GM19025 (cell line): Measurements from ENCODE around the gene ZCCHC8.
"Not testable (repeated sequence)": the region's sequence is repeated elsewhere in the genome, so short reads cannot be mapped to it uniquely, and the experiment has no call there.

Source experiments
- ATAC-seq: cut with Tn5 transposase; IDR thresholded peaks from one replicate; pipeline ENCODE4 v1.9.1; 2021; ENCODE audit warnings: mild to moderate bottlenecking, low read depth, moderate library complexity; ENCODE audit not compliant: unreplicated experiment

ZCCHC8 gene

DNA sequence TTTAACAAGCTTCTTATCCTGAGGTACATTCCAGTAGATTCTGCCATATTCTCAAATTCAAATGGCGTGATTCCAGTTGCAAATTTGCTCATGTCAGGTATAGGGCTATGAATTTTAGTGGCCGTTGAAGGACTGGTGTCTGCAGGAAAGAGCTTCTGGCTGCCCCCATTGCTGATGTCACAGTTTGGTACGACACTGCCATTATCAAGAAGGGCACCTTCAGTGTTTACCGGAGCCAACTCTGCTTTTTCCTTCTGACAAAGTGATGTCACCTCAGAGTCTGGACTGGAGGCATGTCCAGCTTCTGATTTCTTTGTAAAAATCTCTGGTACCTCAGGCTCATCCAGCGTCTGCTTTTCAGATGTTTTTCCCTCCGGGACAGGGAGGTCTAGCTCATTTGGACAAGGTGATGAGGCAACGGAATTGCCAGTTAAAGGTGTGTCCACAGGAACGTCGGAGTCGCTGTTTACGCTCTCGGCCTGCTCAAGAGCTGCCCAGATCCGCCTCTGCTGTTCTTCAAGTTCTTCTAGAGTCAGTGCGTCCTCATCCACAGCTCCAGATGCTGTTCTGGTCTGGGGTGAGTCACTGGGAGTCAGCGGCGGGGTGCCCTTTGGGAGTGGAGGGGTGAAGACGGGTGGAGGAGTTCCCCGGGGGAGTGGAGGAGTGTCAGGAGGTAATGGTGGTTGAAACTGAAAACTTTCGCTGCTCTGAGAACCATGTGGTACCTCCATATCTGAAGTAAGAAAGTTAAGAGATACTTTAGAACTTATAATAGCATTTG is 27.0 kb downstream of the ZCCHC8 start:
- ATAC-seq, result no peak

DNA sequence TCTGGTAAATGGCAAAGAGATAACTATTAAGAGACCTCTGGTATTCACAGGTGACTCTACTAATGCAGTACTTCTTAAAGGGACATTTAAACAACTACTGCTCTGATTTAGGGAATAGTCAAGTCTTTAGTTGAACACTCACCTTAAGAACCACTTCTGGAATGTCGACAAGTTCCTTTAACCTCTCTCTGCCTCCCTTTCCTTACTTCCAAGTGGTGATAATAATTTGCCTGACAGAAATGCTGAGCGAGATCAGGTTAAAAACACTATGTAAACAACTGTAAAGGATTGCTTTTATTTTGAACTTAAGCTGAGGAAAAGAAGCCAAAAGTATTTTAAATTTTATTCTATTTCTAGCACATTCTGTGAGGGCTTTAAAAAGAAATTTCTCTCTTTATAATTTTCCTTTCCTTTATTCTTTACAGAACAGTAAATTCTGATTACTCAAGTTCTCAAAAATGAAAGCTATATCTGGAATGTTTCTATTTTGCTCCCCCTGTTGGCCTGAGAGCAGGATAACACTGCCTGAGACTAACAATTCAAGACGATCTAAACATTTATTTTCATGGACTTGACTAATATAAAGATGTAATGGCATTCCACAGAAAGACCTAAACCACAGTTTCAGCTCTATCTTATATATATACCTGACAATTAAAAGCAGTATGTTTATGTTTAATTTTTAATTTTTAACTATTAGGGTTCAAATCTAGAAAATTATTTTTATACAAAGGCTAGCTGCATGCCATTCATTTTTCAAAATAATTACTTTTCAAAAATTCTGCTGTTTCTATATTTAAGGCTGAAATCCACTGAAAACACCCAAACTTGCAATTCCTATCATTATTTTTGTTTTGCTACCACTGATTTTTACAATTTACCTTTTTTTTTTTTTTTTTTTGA is 29.2 kb downstream of the ZCCHC8 start:
- no peak for ATAC-seq

DNA sequence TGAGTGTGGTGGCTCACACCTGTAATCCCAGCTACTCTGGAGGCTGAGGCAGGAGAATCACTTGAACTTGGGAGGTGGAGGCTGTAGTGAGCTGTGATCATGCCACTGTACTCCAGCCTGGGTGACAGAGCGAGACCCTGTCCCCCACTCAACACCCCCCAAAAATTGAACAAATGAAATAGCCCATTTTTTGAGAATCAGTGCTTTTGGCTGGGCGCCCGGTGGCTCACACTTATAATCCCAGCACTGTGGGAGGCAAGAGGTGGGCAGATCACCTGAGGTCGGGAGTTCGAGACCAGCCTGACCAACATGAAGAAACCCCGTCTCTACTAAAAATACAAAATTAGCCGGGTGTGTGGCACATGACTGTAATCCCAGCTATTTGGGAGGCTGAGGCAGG is 30.2 kb downstream of the ZCCHC8 start:
- ATAC-seq, result not testable (repeated sequence)

DNA sequence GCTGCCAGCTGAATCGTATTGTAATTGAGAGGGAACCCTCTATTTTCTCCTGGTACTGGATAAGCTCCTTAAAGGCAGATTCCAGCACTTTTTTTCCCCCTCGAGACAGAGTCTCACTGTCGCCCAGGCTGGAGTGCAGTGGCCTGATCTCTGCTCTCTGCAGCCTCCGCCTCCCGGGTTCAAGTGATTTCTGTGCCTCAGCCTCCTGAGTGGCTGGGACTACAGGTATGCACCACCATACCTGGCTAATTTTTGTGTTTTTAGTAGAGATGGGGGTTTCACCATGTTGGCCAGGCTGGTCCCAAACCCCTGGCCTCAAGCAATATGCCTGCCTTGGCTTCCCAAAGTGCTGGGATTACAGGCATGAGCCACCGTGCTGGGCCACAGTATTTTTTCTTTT is 30.9 kb downstream of the ZCCHC8 start:
- not testable (repeated sequence) for ATAC-seq

DNA sequence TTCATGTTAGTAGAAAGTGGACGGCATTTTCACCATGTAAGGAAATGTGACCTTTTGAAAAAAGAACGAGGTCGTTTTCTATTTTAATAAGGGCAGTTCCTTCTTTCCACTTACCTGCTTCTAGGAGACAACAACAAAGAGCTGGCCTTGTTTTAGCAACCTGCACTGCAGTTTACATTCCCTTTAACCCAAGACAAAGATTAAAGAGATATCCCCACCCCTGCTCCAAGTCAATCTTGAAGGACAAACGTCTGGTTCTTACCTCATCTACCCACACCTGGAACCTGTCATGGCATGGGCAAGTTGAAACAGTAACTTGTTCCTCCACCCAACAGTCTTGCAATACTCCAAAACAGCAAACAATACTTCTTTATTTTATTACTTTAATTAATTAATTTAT is 32.7 kb downstream of the ZCCHC8 start:
- ATAC-seq, result no peak

DNA sequence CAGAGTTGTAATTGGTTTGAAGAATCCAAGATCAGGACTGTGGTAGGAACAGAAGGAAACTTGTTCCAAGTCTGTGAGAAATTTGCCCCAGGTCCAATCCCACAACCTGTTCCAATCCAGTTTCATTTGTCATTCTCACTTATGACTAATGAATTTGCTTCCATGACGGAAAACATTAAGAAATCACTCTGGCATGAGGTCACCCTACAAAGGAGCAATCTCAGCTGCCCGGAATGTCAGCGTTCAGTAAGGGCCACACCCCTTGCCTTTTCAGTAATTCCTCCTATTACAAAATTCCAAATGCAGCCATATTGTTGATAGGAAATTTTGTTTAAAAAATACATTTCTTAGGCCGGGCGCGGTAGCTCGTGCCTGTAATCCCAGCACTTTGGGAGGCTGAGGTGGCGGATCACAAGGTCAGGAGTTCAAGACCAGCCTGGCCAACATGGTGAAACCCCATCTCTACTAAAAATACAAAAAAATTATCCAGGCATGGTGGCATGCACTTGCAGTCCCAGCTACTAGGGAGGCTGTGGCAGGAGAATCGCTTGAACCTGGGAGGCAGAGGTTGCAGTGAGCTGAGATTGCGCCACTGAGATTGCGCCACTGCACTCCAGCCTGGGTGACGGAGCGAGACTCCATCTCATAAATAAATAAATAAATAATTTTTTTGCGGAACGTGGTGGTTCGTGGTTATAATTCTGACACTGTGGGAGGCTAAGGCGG is 36.3 kb downstream of the ZCCHC8 start:
- not testable (repeated sequence) for ATAC-seq

DNA sequence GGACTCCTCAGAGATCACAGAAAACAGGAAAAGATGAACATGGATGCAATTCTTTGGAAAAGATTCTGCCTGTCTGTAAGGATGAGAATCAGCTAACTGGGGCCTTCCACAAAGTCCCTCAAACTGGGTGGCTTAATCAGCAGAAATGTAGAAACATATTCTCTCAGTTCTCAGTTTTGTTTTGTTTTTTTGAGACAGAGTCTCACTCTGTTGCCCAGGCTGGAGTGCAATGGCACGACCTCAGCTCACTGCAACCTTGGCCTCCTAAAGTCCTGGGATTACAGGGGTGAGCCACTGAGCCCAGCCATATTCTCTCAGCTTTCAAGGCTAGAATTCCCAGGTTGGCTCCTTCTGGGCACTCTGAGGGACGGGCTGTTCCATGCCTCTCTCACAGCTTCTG is 40.1 kb downstream of the ZCCHC8 start:
- ATAC-seq, result no peak

DNA sequence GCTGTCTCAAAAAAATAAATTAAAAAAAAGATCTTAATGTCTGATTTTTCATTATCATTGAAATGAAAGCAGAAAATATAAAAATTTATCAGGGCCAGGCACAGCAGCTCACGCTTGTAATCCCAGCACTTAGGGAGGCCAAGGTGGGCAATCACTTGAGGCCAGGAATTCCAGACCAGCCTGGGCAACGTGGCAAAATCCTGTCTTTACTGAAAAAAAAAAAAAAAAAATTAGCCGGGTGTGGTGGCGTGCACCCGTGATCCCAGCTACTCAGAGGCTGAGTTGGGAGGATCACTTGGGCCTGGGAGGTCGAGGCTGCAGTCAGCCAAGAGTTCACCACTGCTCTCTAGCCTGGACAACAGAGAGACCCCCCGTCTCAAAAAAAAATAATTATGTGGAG is 40.7 kb downstream of the ZCCHC8 start:
- ATAC-seq, result no peak

DNA sequence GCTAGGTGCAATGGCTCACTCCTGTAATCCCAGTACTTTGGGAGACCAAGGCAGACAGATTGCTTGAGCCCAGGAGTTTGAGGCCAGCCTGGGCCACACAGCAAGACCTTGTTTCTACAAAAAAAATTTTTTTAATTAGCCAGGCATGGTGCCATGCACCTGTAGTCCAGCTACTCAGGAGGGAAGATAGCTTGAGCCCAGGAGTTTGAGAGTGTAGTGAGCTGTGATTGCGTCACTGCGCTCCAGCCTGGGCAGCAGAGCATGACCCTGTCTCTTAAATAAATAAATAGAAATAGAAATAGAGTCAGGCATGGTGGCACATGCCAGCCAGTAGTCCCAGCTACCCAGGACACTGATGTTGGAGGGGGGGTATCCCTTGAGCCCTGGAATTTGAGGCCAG is 41.5 kb downstream of the ZCCHC8 start:
- ATAC-seq, result no peak

DNA sequence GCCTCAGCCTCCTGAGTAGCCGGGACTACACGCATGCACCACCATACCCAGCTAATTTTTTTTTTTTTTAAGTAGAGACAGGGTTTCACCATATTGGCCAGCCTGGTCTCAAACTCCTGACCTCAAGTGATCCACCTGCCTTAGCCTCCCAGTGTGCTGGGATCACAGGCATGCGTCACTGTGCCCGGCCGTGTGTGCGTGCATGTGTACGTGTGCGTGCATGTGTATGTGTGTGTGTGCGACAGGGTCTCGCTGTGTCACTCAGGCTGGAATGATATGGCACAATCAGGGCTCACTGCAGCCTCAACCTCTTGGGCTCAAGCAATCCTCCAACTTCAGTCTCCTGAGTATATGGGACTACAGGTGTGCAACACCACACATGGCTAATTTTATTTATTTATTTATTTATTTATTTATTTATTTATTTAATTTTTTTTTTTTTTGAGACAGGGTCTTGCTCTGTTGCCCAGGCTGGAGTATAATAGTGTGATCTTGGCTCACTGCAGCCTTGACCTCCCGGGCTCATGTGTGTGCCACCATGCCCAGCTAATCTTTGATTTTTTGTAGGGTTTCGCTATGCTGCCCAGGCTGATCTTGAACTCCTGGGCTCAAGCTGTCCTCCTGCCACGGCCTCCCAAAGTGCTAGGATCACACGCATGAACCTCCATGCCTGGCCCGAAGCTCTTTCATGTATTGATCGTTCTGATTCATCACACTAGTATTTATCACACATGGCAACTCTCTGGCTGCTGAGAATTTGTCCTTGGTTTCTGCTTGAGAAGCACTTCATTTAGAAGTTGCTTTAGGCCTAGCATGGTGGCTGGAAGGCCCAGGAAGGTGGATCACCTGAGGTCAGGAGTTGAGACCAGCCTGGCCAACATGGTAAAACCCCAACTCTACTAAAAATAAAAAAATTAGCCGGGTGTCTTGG is 42.4 kb downstream of the ZCCHC8 start:
- ATAC-seq, result no peak

DNA sequence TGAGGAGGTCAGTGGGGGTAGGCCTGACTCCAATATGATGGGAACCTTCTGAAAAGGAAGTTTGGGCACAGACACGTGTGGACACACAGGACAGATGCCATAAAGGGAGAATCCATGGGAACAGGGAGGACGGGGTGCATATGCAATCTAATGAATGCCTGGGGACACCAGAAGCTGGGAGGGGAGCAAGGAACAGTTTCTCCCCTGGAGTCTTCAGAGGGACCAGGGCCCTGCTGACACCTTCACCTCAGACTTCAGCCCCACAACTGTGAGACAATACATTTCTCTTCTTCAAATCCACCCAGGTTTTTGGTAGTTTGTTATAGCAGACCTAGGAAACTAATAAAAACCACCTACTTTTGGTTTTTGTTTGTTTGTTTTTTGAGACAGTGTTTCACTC is 43.1 kb downstream of the ZCCHC8 start:
- ATAC-seq, result no peak

DNA sequence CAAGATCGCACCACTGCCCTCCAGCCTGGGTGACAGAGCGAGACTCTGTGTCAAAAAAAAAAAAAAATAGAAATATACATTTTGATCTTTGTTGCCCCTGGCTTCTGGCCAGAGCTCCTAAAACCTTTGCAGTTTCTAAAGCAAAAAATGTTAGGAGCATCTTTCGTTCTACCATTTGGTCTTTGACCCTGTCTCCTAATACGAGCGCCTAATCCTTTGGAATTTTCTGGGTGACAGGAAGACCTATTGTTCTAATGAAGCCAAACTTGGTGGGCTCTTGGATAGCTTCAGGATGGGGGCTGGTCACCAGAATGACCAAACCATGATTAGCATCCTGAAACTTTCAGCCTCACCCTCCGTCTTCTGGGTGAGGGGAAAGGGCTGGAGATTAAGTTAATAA is 46.0 kb downstream of the ZCCHC8 start:
- no peak for ATAC-seq

DNA sequence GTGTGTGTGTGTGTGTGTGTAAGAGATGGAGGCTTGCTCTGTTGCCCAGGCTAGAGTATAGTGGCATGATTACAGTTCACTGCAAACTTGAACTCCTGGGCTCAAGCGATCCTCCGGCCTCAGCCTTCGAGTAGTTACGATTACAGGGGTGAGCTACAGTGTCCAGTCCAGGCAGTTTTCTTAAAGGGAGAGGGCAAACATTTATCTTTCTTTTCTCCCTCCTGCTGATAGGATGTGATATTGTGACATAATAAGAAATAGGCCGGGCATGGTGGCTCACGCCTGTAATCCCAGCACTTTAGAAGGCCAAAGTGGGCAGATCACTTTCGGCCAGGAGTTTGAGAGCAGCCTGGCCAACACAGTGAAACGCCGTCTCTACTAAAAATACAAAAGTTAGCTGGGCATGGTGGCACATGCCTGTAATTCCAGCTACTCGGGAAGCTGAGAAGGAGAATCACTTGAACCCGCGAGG is 46.4 kb downstream of the ZCCHC8 start:
- ATAC-seq, result no peak

DNA sequence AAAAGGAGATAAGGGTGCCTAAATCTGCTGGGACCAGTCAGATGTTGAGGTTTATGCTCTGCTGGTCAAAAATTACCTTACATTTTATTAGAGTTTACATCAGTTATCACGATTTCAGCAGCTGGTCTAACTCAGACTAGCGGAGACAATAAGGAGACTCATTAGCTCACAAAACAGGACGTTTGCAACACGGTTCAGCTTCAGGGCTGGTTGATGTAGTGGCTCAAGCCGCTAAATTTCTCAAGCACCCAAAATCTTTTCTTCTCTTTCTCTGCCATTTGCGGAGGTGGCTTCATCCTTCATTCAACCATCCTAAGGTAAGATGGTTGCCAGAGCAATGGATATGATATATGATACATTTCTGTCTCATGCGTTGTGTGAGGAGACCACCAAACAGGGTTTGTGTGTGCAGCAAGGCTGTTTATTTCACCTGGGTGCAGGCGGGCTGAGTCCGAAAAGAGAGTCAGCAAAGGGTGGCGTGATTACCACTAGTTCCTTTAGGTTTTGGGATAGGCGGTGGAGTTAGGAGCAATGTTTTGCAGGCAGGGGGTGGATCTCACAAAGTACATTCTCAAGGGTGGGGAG is 47.9 kb downstream of the ZCCHC8 start:
- ATAC-seq, result no peak

DNA sequence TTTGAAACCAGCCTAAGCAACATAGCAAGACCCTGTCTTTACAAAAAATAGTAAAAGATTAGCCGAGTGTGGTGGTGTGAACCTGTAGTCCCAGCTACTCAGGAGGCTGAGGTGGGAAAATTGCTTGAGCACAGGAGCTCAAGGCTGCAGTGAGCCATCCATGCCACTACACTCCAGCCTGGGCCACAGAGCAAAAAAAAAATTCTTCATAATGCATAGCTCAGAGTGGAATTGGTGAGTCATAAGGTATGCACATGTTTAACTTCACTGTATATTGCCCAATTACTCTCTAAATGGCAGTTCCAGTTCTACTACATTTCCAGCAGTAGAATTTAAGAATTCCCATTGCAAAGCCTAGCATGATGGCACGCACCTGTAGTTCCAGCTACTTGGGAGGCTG is 51.4 kb downstream of the ZCCHC8 start:
- ATAC-seq, result no peak

DNA sequence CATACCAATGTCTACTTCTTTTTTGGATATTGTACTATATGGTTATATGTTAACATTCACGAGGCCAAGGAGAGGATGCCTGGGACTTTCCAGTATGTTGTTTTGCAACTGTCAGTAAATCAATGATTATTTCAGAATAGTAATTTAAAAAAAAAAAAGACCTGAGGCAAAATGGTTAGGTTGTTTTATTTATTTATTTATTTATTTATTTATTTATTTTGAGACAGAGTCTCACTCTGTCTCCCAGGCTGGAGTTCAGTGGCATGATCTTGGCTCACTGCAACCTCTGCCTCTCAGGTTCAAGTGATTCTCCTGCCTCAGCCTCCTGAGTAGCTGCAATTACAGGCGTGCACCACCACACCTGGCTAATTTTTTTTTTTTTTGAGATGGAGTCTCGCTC is 52.9 kb downstream of the ZCCHC8 start:
- ATAC-seq, result not testable (repeated sequence)

DNA sequence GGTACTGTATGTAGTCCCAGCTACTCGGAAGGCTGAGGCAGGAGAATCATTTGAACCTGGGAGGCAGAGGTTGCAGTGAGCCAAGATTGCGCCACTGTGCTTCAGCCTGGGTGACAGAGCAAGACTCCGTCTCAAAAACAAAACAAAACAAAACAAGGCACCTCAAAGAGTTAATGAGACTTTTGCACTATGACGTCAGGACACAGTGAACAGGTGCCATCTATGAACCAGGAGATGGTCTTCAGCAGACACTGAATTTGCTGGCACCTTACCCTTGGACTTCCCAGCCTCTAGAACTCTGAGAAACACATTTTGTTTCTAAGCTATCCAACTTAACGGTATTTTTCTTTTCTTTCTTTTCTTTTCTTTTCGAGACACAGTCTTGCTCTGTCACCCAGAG is 54.3 kb downstream of the ZCCHC8 start:
- ATAC-seq, result not testable (repeated sequence)

DNA sequence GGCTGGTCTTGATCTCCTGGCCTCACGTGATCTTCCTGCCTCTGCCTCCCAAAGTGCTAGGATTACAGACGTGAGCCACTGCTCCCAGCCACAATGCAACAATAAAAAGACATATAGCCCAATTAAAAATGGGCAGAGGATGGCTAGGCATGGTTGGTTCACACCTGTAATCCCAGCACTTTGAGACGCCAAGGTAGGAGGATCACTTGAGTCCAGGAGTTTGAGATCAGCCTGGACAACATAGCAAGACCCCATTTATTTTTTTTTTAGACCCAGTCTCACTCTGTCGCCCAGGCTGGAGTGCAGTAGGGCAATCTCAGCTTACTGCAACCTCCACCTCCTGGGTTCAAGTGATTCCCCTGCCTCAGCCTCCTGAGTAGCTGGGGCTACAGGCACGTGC is 56.7 kb downstream of the ZCCHC8 start:
- not testable (repeated sequence) for ATAC-seq

DNA sequence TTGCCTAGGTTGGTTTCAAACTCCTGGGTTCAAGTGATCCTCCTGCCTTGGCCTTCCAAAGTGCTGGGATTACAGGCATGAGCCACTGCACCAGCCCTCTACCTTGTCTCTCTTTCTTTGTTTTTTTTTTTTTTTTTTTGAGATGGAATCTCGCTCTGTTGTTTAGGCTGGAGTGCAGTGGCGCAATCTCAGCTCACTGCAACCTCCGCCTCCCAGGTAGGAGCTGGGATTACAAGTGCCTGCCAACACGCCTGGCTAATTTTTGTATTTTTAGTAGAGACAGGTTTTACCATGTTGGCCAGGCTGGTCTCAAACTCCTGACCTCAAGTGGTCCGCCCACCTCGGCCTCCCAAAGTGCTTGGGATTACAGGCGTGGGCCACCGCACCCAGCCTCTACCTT is 61.9 kb downstream of the ZCCHC8 start:
- not testable (repeated sequence) for ATAC-seq
